Urothelium cell line (cell line): ENCODE data around the gene LDLRAD4.
"Not testable (repeated sequence)": the region's sequence is repeated elsewhere in the genome, so short reads cannot be mapped to it uniquely, and the experiment has no call there.

Experiments used
- DNase-seq: peaks from one replicate; pipeline ENCODE4 v3.0.0; 2011; ENCODE audit warnings: low spot score, mixed read lengths
- FAIRE-seq: peaks from 2 replicates; lab custom pipeline; 2011; peaks lifted over from hg19 to GRCh38; lab: Jason Lieb, UNC

LDLRAD4 gene

GRCh38 chr18:13473751-13474150 lies 255.2 kb downstream of the LDLRAD4 start:
- no peak for DNase-seq
- FAIRE-seq: peak; percentile 84

- DNase-seq (no peak), FAIRE-seq (peak; percentile 94)
Measured at GRCh38 chr18:13474336-13474735, 255.8 kb downstream of the LDLRAD4 start.

GRCh38 chr18:13474907-13475545 lies 256.5 kb downstream of the LDLRAD4 start:
- FAIRE-seq (no peak), DNase-seq (no peak)

- FAIRE-seq, DNase-seq: not testable (repeated sequence)
Measured at GRCh38 chr18:13476312-13476711, 257.8 kb downstream of the LDLRAD4 start.

GRCh38 chr18:13477147-13477683 lies 258.7 kb downstream of the LDLRAD4 start:
- FAIRE-seq: peak; percentile 74
- DNase-seq: no peak

- FAIRE-seq (no peak), DNase-seq (no peak)
Measured at GRCh38 chr18:13480571-13481255, 262.2 kb downstream of the LDLRAD4 start.

GRCh38 chr18:13481331-13481730 lies 262.8 kb downstream of the LDLRAD4 start:
- DNase-seq (no peak), FAIRE-seq (peak; percentile 95)

- FAIRE-seq (peak; percentile 53), DNase-seq (no peak)
Measured at GRCh38 chr18:13481820-13482617, 263.5 kb downstream of the LDLRAD4 start.

- FAIRE-seq (no peak), DNase-seq (no peak)
Measured at GRCh38 chr18:13482618-13482945, 264.0 kb downstream of the LDLRAD4 start.

- DNase-seq: no peak
- FAIRE-seq: peak; percentile 96
Measured at GRCh38 chr18:13483316-13484270, 265.0 kb downstream of the LDLRAD4 start.

- DNase-seq (no peak), FAIRE-seq (peak; percentile 53)
Measured at GRCh38 chr18:13485182-13485581, 266.6 kb downstream of the LDLRAD4 start.

- no peak for DNase-seq
- FAIRE-seq: no peak
Measured at GRCh38 chr18:13485604-13486003, 267.0 kb downstream of the LDLRAD4 start.

GRCh38 chr18:13486284-13486683 lies 267.7 kb downstream of the LDLRAD4 start:
- FAIRE-seq (peak; percentile 77), DNase-seq (no peak)

GRCh38 chr18:13486686-13487085 lies 268.1 kb downstream of the LDLRAD4 start:
- FAIRE-seq: no peak
- no peak for DNase-seq

GRCh38 chr18:13487237-13487636 lies 268.7 kb downstream of the LDLRAD4 start:
- FAIRE-seq: no peak

GRCh38 chr18:13488281-13488929 lies 269.8 kb downstream of the LDLRAD4 start:
- peak; percentile 13 for FAIRE-seq

More at GRCh38 chr18:13487237-13487636, 268.7 kb downstream of the LDLRAD4 start:
- DNase-seq: no peak

GRCh38 chr18:13489303-13489702 lies 270.7 kb downstream of the LDLRAD4 start:
- FAIRE-seq, DNase-seq: not testable (repeated sequence)

More at GRCh38 chr18:13488281-13488929, 269.8 kb downstream of the LDLRAD4 start:
- no peak for DNase-seq

- no peak for FAIRE-seq
- no peak for DNase-seq
Measured at GRCh38 chr18:13491138-13491537, 272.6 kb downstream of the LDLRAD4 start.

- FAIRE-seq (no peak), DNase-seq (no peak)
Measured at GRCh38 chr18:13492314-13492713, 273.8 kb downstream of the LDLRAD4 start.

GRCh38 chr18:13493079-13493478 lies 274.5 kb downstream of the LDLRAD4 start:
- FAIRE-seq (no peak), DNase-seq (no peak)
